KBM-7 (cell line): Measurements from ENCODE around the gene CPLX4.
"Not testable (repeated sequence)": the region's sequence is repeated elsewhere in the genome, so short reads cannot be mapped to it uniquely, and the experiment has no call there.

ENCODE experiments used
- DNase-seq: peaks from one replicate; pipeline ENCODE4 v3.0.0-alpha.2; 2015
- in situ Hi-C: fragments of 300-500 bp; cut with MboI; formaldehyde crosslinking; loops from 2 replicates; pipeline ENCODE4 v1.14.3; 2020; ENCODE audit warnings: low sequenced_read_pairs, low pct_unique_long_range_greater_than_20kb, mixed read lengths

Gene CPLX4

GRCh38 chr18:59262243-59262642, 56.2 kb downstream of the CPLX4 start:
- in situ Hi-C loops, DNase-seq: not testable (repeated sequence)

- DNase-seq, in situ Hi-C loops: not testable (repeated sequence)
These were observed 56.6 kb downstream of the CPLX4 start for GRCh38 chr18:59261842-59262241.

- in situ Hi-C loops, DNase-seq: not testable (repeated sequence)
These were observed 63.0 kb downstream of the CPLX4 start for GRCh38 chr18:59255491-59255890.

GRCh38 chr18:59249199-59249774, 69.2 kb downstream of the CPLX4 start:
- in situ Hi-C loops = no loop called here
- DNase-seq = peak; percentile 63

GRCh38 chr18:59246796-59247195, 71.7 kb downstream of the CPLX4 start:
- in situ Hi-C loops = no loop called here
- DNase-seq = no peak
